Breast epithelium (tissue), 3 donors: ENCODE data around the gene ZNF23.

Source experiments
- CTCF ChIP-seq, 3 donors: fragments of 450-650 bp; IDR thresholded peaks; one replicate each; pipeline ENCODE4 v1.5.1; 2016 to 2017; ENCODE audit warnings: antibody characterized with exemption in 3 of 3, mild to moderate bottlenecking in 3 of 3, moderate library complexity in 3 of 3
- POLR2A ChIP-seq: fragments of 450-650 bp; IDR thresholded peaks from one replicate; pipeline ENCODE4 v1.6.1; 2016; ENCODE audit warnings: antibody characterized with exemption, mild to moderate bottlenecking, moderate library complexity
- POLR2AphosphoS5 ChIP-seq, 3 donors: sonication (generic); formaldehyde crosslinking; IDR thresholded peaks; one replicate each; pipeline ENCODE4 v1.6.1; 2017; ENCODE audit warnings: antibody characterized with exemption in 3 of 3

GRCh38 chr16:71436473-71436872 lies 25.6 kb downstream of the ZNF23 start:
- no peak for TF ChIP-seq POLR2A
- no peak for TF ChIP-seq POLR2AphosphoS5 (IDR thresholded peaks at IDR 0.05)
- TF ChIP-seq CTCF (IDR thresholded peaks at IDR 0.05) = no peak
